HEK293 (cell line): ENCODE results near the gene CTRB1.
A peak's percentile ranks its signal among the peaks of the same experiment; 100 is the strongest.

Experiments used
- CTCF ChIA-PET: fragments of 350-600 bp; formaldehyde crosslinking; extraction: SDS; loops from one replicate; lab custom pipeline; 2021; ENCODE audit warnings: antibody characterized with exemption; lab: Yijun Ruan, JAX
- POLR2A ChIA-PET: fragments of 300-600 bp; formaldehyde crosslinking; extraction: SDS; loops from one replicate; lab custom pipeline; 2020; ENCODE audit warnings: antibody characterized with exemption, inconsistent platforms; lab: Yijun Ruan, JAX
- H3K27ac ChIP-seq: fragments of 200-500 bp; sonication (Bioruptor generic); 2 replicates; pipeline ENCODE4 v1.5.1; 2014; ENCODE audit warnings: low read depth, low read length, control low read depth, inconsistent platforms; ENCODE audit errors: extremely low read depth
- H3K36me3 ChIP-seq, 2 experiments: fragments of 200-500 bp in 1 of 2; sonication (Bioruptor generic) in 1 of 2; 1 replicate in 1 of 2; 2 replicates in 1 of 2; pipeline ENCODE4 v1.5.1; 2014 to 2017; ENCODE audit warnings: inconsistent platforms in 2 of 2, low read length in 2 of 2; ENCODE audit not compliant: control insufficient read depth in 2 of 2, insufficient read depth in 1 of 2
- H3K4me1 ChIP-seq: fragments of 200-500 bp; sonication (Bioruptor generic); 2 replicates; pipeline ENCODE4 v1.5.1; 2014; ENCODE audit warnings: mild to moderate bottlenecking, low read length, inconsistent platforms; ENCODE audit not compliant: control insufficient read depth, insufficient read depth
- H3K4me3 ChIP-seq: 2 replicates; pipeline ENCODE4 v1.5.1; 2011; ENCODE audit warnings: low read depth, mild to moderate bottlenecking, control low read depth, low read length, moderate library complexity
- H3K9me3 ChIP-seq: fragments of 200-500 bp; sonication (Bioruptor generic); 2 replicates; pipeline ENCODE4 v1.5.1; 2014; ENCODE audit warnings: low read depth, low read length, inconsistent platforms; ENCODE audit not compliant: control insufficient read depth, insufficient read depth
- BCL11B ChIP-seq: fragments of 450-650 bp; formaldehyde crosslinking; IDR thresholded peaks from 2 replicates; pipeline ENCODE4 v1.5.1; 2016; ENCODE audit warnings: low read depth, missing biosample characterization, missing genetic modification characterization
- EGR2 ChIP-seq: fragments of 450-650 bp; formaldehyde crosslinking; IDR thresholded peaks from 2 replicates; pipeline ENCODE4 v1.5.1; 2016; ENCODE audit warnings: low read depth, missing biosample characterization, missing genetic modification characterization
- GFI1B ChIP-seq: fragments of 450-650 bp; formaldehyde crosslinking; IDR thresholded peaks from 2 replicates; pipeline ENCODE4 v1.5.1; 2016; ENCODE audit warnings: missing biosample characterization, missing genetic modification characterization
- GLIS2 ChIP-seq: fragments of 450-650 bp; formaldehyde crosslinking; IDR thresholded peaks from 2 replicates; pipeline ENCODE4 v1.5.1; 2016; ENCODE audit warnings: missing biosample characterization, missing genetic modification characterization
- KLF16 ChIP-seq: fragments of 450-650 bp; formaldehyde crosslinking; IDR thresholded peaks from 2 replicates; pipeline ENCODE4 v1.5.1; 2017; ENCODE audit warnings: missing biosample characterization, missing genetic modification characterization
- KLF9 ChIP-seq: fragments of 450-650 bp; formaldehyde crosslinking; IDR thresholded peaks from 2 replicates; pipeline ENCODE4 v1.5.1; 2016; ENCODE audit warnings: missing biosample characterization, missing genetic modification characterization, low read depth
- SCRT1 ChIP-seq: fragments of 450-650 bp; formaldehyde crosslinking; IDR thresholded peaks from 2 replicates; pipeline ENCODE4 v1.5.1; 2016; ENCODE audit warnings: missing biosample characterization, missing genetic modification characterization, borderline replicate concordance
- SP2 ChIP-seq: fragments of 450-650 bp; formaldehyde crosslinking; IDR thresholded peaks from 2 replicates; pipeline ENCODE4 v1.5.1; 2016; ENCODE audit warnings: missing biosample characterization, missing genetic modification characterization
- ZFHX2 ChIP-seq: fragments of 450-650 bp; formaldehyde crosslinking; conservative IDR thresholded peaks from 2 replicates; pipeline ENCODE4 v1.5.1; 2016; ENCODE audit warnings: missing biosample characterization, missing genetic modification characterization
- ZIC2 ChIP-seq: fragments of 450-650 bp; formaldehyde crosslinking; IDR thresholded peaks from 2 replicates; pipeline ENCODE4 v1.5.1; 2016; ENCODE audit warnings: missing biosample characterization, missing genetic modification characterization
- ZNF112 ChIP-seq: fragments of 450-650 bp; formaldehyde crosslinking; IDR thresholded peaks from 2 replicates; pipeline ENCODE4 v1.5.0; 2017; ENCODE audit warnings: missing biosample characterization, missing genetic modification characterization
- ZNF184 ChIP-seq: fragments of 450-650 bp; IDR thresholded peaks from 2 replicates; pipeline ENCODE4 v1.5.1; 2018; ENCODE audit warnings: missing biosample characterization, mild to moderate bottlenecking, missing genetic modification characterization
- ZNF202 ChIP-seq: fragments of 450-650 bp; formaldehyde crosslinking; IDR thresholded peaks from 2 replicates; pipeline ENCODE4 v1.5.1; 2016; ENCODE audit warnings: missing biosample characterization, missing genetic modification characterization, borderline replicate concordance
- ZNF391 ChIP-seq: fragments of 450-650 bp; formaldehyde crosslinking; IDR thresholded peaks from 2 replicates; pipeline ENCODE4 v1.5.1; 2016; ENCODE audit warnings: low read depth, missing biosample characterization, missing genetic modification characterization, borderline replicate concordance
- ZNF510 ChIP-seq: fragments of 450-650 bp; formaldehyde crosslinking; IDR thresholded peaks from 2 replicates; pipeline ENCODE4 v1.5.1; 2018; ENCODE audit warnings: mild to moderate bottlenecking, missing genetic modification characterization, missing biosample characterization; ENCODE audit not compliant: insufficient replicate concordance
- ZNF549 ChIP-seq: fragments of 450-650 bp; IDR thresholded peaks from 2 replicates; pipeline ENCODE4 v1.5.1; 2018; ENCODE audit warnings: missing biosample characterization, missing genetic modification characterization, mild to moderate bottlenecking, inconsistent platforms, moderate library complexity
- ZNF555 ChIP-seq: fragments of 450-650 bp; formaldehyde crosslinking; conservative IDR thresholded peaks from 2 replicates; pipeline ENCODE4 v1.5.1; 2017; ENCODE audit warnings: missing biosample characterization, mild to moderate bottlenecking, missing genetic modification characterization, inconsistent platforms
- ZNF585B ChIP-seq: fragments of 450-650 bp; formaldehyde crosslinking; IDR thresholded peaks from 2 replicates; pipeline ENCODE4 v1.5.1; 2016; ENCODE audit warnings: missing biosample characterization, missing genetic modification characterization
- ZNF701 ChIP-seq: fragments of 450-650 bp; formaldehyde crosslinking; IDR thresholded peaks from 2 replicates; pipeline ENCODE4 v1.5.1; 2016; ENCODE audit warnings: missing biosample characterization, missing genetic modification characterization
- ZNF76 ChIP-seq: fragments of 450-650 bp; formaldehyde crosslinking; IDR thresholded peaks from 2 replicates; pipeline ENCODE4; 2016; ENCODE audit warnings: low read depth, missing biosample characterization, missing genetic modification characterization, borderline replicate concordance
- TF ChIP-seq, protein P1 (sequence below): fragments of 450-650 bp; formaldehyde crosslinking; IDR thresholded peaks from 2 replicates; pipeline ENCODE4 v1.5.1; 2017; ENCODE audit warnings: missing biosample characterization, missing genetic modification characterization
- TF ChIP-seq, protein P2 (sequence below): fragments of 450-650 bp; formaldehyde crosslinking; IDR thresholded peaks from 2 replicates; pipeline ENCODE4 v1.5.1; 2016; ENCODE audit warnings: missing biosample characterization, missing genetic modification characterization, borderline replicate concordance
- TF ChIP-seq, protein P3 (sequence below): fragments of 450-650 bp; formaldehyde crosslinking; IDR thresholded peaks from 2 replicates; pipeline ENCODE4 v1.5.1; 2017; ENCODE audit warnings: missing biosample characterization, missing genetic modification characterization

Gene CTRB1

DNA sequence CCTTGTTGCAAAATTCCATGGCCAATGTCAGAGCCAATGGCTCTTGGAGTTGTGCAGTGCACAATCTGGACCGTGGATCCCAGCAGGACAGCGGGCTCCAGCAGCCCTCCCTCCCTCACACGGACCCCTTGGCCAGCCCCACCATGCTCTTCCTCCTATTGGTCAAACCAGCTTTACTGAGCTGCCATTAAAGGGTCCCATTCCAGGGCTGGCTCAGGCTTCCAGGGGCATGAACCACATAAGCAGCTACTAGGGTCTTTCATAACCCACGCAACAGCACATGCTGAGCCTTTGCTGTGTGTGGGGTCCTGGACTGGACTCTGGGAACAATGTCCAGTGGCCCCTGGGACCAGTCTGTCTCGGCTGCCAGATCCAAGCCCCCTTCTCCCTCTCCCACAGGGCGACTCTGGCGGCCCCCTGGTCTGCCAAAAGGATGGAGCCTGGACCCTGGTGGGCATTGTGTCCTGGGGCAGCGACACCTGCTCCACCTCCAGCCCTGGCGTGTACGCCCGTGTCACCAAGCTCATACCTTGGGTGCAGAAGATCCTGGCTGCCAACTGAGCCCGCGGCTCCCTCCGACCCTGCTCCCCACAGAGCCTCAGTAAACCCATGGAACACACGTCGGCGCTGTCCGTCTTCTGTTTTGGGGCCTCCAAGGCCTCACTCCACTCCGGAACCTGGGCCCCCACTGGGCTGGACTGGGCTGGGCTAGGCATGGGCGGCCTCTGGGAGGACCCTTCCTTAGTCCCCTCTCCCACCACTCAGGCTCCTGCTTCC lies 5.7 kb downstream of the CTRB1 start (continued):
- TF ChIP-seq, protein P1, sequence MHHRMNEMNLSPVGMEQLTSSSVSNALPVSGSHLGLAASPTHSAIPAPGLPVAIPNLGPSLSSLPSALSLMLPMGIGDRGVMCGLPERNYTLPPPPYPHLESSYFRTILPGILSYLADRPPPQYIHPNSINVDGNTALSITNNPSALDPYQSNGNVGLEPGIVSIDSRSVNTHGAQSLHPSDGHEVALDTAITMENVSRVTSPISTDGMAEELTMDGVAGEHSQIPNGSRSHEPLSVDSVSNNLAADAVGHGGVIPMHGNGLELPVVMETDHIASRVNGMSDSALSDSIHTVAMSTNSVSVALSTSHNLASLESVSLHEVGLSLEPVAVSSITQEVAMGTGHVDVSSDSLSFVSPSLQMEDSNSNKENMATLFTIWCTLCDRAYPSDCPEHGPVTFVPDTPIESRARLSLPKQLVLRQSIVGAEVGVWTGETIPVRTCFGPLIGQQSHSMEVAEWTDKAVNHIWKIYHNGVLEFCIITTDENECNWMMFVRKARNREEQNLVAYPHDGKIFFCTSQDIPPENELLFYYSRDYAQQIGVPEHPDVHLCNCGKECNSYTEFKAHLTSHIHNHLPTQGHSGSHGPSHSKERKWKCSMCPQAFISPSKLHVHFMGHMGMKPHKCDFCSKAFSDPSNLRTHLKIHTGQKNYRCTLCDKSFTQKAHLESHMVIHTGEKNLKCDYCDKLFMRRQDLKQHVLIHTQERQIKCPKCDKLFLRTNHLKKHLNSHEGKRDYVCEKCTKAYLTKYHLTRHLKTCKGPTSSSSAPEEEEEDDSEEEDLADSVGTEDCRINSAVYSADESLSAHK (tag by site-specific recombination): no peak
- no peak for TF ChIP-seq GFI1B (tag by site-specific recombination)
- no peak for TF ChIP-seq ZNF701 (tag by site-specific recombination)
- no peak for TF ChIP-seq ZNF549 (tag by site-specific recombination)
- TF ChIP-seq KLF9: no peak

DNA sequence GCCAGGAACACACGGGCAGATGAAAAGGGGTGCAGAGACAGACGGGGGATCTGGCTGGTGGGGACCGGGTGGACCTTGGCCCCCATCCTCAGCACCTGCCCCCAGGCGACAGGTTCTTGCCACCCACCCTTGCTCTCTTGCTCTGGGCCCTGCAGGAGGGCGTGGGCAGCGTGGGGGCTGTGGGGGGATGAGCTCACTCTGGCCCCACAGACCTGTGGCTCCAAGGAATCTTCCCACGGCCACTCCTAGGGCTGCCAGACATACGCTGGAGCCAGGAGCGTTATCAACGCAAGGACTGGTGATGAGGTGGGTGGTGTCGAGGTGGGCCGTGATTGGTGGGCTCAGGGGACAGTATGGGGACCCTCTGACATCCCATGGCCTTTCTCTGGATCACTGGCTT lies 6.3 kb downstream of the CTRB1 start:
- Histone ChIP-seq H3K4me3 (no peak overlapping the region), H3K36me3 (peaks cover 0 to 24% of the 10 kb centered on the region in 2 experiments; a peak in 1 of 3 replicates), H3K9me3 (no peaks in the 10 kb centered on the region), H3K4me1 (no peaks in the 10 kb centered on the region), H3K27ac (no peak overlapping the region)
- ChIA-PET POLR2A (no interaction called here), CTCF (interaction anchor here (1.1 kb wide), 1 partner anchor 10 kb away, joined by 4 read pairs; no protein-coding TSS in a partner anchor)
- TF ChIP-seq ZNF391 (tag by site-specific recombination): no peak
- TF ChIP-seq EGR2 (tag by site-specific recombination): peak; percentile 96
- TF ChIP-seq ZNF585B (tag by site-specific recombination): no peak
- TF ChIP-seq ZNF510 (tag by site-specific recombination): no peak
- no peak for TF ChIP-seq ZNF76 (tag by site-specific recombination)
- TF ChIP-seq ZNF112 (tag by site-specific recombination): no peak
- no peak for TF ChIP-seq ZNF555
- no peak for TF ChIP-seq KLF16 (tag by site-specific recombination)
- 0 out of 2 replicates have a peak, but pooled peaks have one; percentile 11 for TF ChIP-seq SCRT1
- TF ChIP-seq ZFHX2 (tag by site-specific recombination): peak; percentile 95
- peak; percentile 28; the same call in 1 of the 2 replicates for TF ChIP-seq GLIS2
- no peak for TF ChIP-seq SP2 (tag by site-specific recombination)
- no peak for TF ChIP-seq BCL11B (tag by site-specific recombination)
- no peak for TF ChIP-seq ZNF184 (tag by site-specific recombination)

DNA sequence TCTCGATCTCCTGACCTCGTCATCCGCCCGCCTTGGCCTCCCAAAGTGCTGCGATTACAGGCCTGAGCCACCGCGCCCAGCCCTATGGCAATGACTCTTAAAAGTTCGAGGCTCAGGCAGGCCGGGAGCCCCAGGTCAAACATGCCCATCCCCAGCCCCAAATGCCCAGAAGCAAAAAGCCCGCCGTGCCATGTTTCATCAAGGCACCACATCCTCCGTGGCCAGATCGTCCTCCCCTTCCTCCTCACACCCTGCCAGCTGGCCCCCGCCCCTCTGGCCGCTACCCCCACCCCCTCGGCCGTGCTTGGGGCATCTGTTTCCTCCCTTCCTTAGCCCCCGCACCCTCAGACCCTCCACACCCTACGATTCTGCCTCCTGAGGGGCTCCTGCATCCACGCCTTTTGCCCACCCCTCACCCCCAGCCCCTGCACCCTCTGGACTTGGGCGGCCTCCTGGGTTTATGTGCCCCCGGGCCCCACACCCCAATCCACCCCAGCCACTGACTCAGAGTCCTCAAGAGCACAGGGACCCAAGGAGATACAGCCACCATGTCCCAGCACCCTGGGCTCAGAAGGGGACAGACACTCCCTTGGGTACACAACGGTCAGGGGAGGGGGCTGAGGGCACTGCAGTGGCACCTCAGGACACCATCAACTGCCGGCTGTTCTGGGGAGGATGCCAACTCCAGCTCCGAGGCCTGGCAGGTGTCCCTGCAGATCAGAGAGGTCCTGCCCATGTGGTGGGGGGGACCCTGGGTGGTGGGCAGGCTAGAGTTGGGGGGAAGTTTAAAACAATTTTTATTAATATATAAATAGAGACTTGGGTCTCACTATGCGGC lies 7.1 kb downstream of the CTRB1 start:
- H3K4me3 ChIP-seq: no peak overlapping the region
- H3K27ac ChIP-seq: no peak overlapping the region
- POLR2A ChIA-PET: no interaction called here
- H3K36me3 ChIP-seq: peaks cover 0 to 30% of the 10 kb centered on the region in 2 experiments; a peak in 1 of 3 replicates
- CTCF ChIA-PET: interaction anchor here (1.1 kb wide), 1 partner anchor 9 kb away, joined by 4 read pairs; no protein-coding TSS in a partner anchor
- H3K9me3 ChIP-seq: no peaks in the 10 kb centered on the region
- no peaks in the 10 kb centered on the region for H3K4me1 ChIP-seq
- TF ChIP-seq ZIC2 (tag by site-specific recombination) (no peak), ZNF202 (no peak)
- TF ChIP-seq, protein P2, sequence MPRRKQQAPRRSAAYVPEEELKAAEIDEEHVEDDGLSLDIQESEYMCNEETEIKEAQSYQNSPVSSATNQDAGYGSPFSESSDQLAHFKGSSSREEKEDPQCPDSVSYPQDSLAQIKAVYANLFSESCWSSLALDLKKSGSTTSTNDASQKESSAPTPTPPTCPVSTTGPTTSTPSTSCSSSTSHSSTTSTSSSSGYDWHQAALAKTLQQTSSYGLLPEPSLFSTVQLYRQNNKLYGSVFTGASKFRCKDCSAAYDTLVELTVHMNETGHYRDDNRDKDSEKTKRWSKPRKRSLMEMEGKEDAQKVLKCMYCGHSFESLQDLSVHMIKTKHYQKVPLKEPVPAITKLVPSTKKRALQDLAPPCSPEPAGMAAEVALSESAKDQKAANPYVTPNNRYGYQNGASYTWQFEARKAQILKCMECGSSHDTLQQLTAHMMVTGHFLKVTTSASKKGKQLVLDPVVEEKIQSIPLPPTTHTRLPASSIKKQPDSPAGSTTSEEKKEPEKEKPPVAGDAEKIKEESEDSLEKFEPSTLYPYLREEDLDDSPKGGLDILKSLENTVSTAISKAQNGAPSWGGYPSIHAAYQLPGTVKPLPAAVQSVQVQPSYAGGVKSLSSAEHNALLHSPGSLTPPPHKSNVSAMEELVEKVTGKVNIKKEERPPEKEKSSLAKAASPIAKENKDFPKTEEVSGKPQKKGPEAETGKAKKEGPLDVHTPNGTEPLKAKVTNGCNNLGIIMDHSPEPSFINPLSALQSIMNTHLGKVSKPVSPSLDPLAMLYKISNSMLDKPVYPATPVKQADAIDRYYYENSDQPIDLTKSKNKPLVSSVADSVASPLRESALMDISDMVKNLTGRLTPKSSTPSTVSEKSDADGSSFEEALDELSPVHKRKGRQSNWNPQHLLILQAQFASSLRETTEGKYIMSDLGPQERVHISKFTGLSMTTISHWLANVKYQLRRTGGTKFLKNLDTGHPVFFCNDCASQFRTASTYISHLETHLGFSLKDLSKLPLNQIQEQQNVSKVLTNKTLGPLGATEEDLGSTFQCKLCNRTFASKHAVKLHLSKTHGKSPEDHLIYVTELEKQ (tag by site-specific recombination): no peak
- TF ChIP-seq, protein P3, sequence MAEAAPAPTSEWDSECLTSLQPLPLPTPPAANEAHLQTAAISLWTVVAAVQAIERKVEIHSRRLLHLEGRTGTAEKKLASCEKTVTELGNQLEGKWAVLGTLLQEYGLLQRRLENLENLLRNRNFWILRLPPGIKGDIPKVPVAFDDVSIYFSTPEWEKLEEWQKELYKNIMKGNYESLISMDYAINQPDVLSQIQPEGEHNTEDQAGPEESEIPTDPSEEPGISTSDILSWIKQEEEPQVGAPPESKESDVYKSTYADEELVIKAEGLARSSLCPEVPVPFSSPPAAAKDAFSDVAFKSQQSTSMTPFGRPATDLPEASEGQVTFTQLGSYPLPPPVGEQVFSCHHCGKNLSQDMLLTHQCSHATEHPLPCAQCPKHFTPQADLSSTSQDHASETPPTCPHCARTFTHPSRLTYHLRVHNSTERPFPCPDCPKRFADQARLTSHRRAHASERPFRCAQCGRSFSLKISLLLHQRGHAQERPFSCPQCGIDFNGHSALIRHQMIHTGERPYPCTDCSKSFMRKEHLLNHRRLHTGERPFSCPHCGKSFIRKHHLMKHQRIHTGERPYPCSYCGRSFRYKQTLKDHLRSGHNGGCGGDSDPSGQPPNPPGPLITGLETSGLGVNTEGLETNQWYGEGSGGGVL (tag by site-specific recombination): no peak
